IPS DF 6.9 (cell line): ENCODE measurements around the gene B4GALT6.

ENCODE experiments used
- DNase-seq: peaks from one replicate; pipeline ENCODE4 v3.0.0-alpha.2; 2013; ENCODE audit warnings: low read depth, low spot score
- H3K27ac ChIP-seq: one replicate; pipeline ENCODE4 v1.5.1; 2013; ENCODE audit warnings: low read length, control low read depth
- H3K27me3 ChIP-seq: 2 replicates; pipeline ENCODE4 v1.6.1; 2013; ENCODE audit warnings: mild to moderate bottlenecking, low read length; ENCODE audit not compliant: control insufficient read depth, insufficient read depth
- H3K36me3 ChIP-seq: 2 replicates; pipeline ENCODE4 v1.6.1; 2013; ENCODE audit warnings: low read length; ENCODE audit not compliant: control insufficient read depth, insufficient read depth
- H3K4me1 ChIP-seq: 2 replicates; pipeline ENCODE4 v1.6.1; 2013; ENCODE audit warnings: low read length; ENCODE audit not compliant: control insufficient read depth, insufficient read depth
- H3K4me3 ChIP-seq: 2 replicates; pipeline ENCODE4 v1.5.1; 2013; ENCODE audit warnings: mild to moderate bottlenecking, low read length
- H3K9me3 ChIP-seq: 2 replicates; pipeline ENCODE4 v1.6.1; 2013; ENCODE audit warnings: low read length, inconsistent platforms; ENCODE audit not compliant: control insufficient read depth, insufficient read depth
- WGBS: extraction: QIAGEN DNeasy Blood & Tissue Kit; methylation state at CpG from one replicate; pipeline ENCODE4 v1.1.7; 2013; ENCODE audit warnings: mixed read lengths, missing lambda C conversion rate; ENCODE audit not compliant: insufficient read length, insufficient coverage; 5-methylcytosine and 5-hydroxymethylcytosine counted together

B4GALT6 gene

DNA sequence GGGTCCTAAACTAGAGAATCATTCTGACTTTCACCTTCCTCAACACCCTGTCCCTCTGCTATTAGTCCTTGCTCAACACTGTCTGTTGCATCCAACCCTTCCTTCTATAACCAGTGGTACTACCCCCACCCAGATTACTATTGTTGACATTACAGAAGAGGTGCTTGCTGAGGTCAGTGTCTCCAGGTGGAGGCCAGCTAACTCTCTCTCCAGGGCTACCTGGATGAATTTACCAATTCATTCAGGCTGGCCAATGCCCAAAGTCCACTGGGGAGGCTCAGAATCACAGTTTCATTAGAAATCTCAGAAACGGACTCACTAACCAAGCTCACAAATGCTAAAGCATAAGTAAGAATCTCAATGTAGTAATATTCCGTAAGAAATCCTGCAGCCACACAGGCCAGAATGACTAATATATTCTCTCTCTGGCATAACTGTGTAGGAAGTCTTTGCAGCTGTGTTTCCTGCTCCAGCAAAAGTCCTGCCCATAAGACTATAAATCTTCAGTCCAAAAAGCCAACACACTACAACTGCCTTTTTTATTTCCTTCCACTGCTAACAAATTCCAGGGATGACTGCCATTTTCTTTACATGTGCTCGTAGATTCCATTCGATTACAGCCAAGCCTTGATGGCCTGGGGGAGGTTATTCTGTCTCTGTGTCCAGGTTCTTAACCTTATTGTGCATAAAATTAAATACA lies 102.7 kb downstream of the B4GALT6 start:
- no peaks in the 10 kb centered on the region for H3K27me3 ChIP-seq
- DNase-seq, result no peak

DNA sequence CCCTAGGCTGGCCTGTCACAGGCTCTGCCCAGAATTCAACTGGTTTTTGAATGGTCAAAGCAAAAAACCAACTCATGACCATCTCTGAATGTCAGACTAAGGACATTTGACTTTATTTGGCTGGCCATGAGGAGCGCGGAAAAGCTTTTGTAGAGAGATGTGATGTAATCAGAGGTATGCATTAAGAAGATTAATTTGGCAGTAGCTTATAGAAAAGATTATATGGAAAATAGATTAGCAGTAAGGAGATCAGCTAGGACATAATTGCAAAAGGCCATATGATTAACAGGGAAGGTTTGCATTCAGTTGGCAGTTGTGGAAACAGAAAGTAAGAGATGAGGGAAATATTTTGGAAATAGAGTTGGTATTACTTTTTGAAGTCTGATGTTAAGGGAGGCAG lies 105.0 kb downstream of the B4GALT6 start:
- H3K27me3 ChIP-seq, result no peaks in the 10 kb centered on the region
- no CpG with 5 or more reads among the region's 2 CpGs for WGBS
- DNase-seq, result no peak

More for the DNA sequence above, 102.7 kb downstream of the B4GALT6 start:
- Histone ChIP-seq H3K4me1 (no peaks in the 10 kb centered on the region), H3K36me3 (no peaks in the 10 kb centered on the region), H3K4me3 (no peak overlapping the region), H3K9me3 (no peaks in the 10 kb centered on the region), H3K27ac (no peak overlapping the region)
- WGBS, result no CpG with 5 or more reads among the region's 4 CpGs

DNA sequence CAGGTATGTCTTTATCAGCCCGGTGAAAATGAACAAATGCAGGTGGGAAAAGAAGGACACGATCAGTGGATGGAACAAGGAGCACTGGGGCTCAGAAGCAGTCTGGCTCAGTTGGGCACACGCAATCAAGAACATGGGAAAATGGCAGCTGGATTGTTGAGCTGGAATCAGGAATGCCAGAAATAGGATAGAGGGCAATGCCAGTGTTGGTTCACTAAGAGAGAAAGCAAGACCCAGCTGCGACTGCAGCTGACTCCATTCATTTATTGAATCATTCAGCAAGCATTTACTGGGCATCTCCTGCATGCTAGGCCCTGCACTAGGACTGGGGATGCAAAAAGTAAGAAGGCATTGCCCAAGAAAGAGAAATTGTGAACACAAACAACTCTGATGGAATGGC lies 106.3 kb downstream of the B4GALT6 start:
- Histone ChIP-seq H3K27me3 (no peaks in the 10 kb centered on the region), H3K36me3 (no peaks in the 10 kb centered on the region), H3K9me3 (no peaks in the 10 kb centered on the region), H3K4me1 (no peaks in the 10 kb centered on the region), H3K4me3 (no peak overlapping the region), H3K27ac (no peak overlapping the region)
- no peak for DNase-seq
- WGBS, result no CpG with 5 or more reads among the region's 4 CpGs

More for the DNA sequence above, 105.0 kb downstream of the B4GALT6 start:
- no peaks in the 10 kb centered on the region for H3K4me1 ChIP-seq
- H3K9me3 ChIP-seq, result no peaks in the 10 kb centered on the region
- H3K4me3 ChIP-seq, result no peak overlapping the region
- no peaks in the 10 kb centered on the region for H3K36me3 ChIP-seq
- no peak overlapping the region for H3K27ac ChIP-seq

DNA sequence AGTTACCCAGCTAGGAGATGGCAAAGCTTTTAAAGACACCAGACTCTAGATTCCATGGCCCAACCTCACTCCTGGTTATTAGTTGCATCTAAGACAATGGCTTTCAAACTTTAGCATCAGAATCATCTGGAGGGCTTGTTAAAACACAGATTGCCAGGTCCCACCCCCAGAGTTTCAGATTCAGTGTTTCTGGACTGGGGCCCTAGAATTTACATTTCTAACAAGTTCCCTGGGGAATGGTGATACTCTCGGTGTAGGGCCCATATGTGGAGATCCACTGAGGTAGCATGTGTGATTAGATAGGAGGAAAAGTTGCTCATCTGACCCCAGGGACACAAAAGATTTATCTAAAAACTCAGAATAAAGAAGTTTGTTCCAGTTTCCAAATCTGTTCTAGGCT lies 107.2 kb downstream of the B4GALT6 start:
- Histone ChIP-seq H3K9me3 (no peaks in the 10 kb centered on the region), H3K4me1 (no peaks in the 10 kb centered on the region), H3K4me3 (no peak overlapping the region), H3K27me3 (no peaks in the 10 kb centered on the region), H3K27ac (no peak overlapping the region), H3K36me3 (no peaks in the 10 kb centered on the region)
- no CpG with 5 or more reads among the region's 1 CpG for WGBS
- no peak for DNase-seq

DNA sequence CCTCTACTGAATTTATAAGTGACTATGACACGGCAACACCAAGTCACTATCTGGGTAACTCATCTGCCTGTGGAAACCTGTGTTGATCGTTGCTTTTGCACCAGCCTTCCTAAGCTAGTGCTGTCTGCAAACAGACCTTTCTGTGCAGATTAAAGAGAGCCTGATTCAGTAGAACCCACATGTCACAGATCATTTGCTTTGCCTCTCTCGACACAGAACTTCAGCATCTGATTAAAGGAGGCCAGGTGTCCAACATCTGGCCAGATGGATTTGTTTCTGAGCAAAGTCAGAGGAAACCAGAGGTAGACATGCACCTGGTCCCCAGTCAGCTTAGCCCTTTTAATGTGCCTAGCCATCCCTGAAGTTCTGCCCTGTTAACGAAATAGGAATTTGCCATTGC lies 107.7 kb downstream of the B4GALT6 start:
- Histone ChIP-seq H3K4me3 (no peak overlapping the region), H3K4me1 (no peaks in the 10 kb centered on the region), H3K27me3 (no peaks in the 10 kb centered on the region), H3K36me3 (no peaks in the 10 kb centered on the region), H3K9me3 (no peaks in the 10 kb centered on the region), H3K27ac (no peak overlapping the region)
- no peak for DNase-seq
- no CpG with 5 or more reads among the region's 4 CpGs for WGBS

DNA sequence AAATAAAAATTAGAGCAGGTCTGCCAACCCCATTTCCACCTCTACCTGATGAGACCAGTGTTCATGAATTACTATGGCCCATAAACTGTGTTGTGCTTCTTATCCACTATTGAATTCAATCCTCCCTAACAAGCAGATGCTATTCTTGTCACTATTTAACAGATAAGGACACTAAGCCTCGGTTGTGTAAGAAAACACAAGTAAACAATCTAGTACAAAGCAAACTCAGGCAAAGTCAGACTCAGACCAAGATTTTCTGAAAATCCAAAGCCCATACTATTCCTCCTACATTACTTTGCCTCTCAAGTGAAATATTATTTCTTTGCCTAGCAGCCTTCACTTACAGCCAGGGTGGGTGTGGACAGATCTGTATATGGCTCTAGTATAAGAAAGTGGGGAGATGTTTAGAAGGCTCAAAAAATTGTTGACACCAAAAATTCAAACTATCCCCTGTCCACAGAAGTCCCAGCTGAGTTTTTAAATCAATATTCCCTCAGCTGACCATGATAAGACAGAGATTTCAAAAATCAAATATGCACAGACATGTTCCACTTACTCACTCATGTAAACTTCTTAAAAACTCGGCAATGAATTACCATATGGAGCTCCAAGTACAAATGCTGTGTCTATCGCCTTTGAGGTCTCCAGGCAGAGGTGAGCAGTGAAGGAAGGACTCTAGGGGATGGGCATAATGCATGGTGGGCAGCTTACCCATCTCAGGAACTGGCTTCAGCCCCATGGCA lies 108.7 kb downstream of the B4GALT6 start:
- no peaks in the 10 kb centered on the region for H3K4me1 ChIP-seq
- WGBS, result no CpG with 5 or more reads among the region's 3 CpGs

DNA sequence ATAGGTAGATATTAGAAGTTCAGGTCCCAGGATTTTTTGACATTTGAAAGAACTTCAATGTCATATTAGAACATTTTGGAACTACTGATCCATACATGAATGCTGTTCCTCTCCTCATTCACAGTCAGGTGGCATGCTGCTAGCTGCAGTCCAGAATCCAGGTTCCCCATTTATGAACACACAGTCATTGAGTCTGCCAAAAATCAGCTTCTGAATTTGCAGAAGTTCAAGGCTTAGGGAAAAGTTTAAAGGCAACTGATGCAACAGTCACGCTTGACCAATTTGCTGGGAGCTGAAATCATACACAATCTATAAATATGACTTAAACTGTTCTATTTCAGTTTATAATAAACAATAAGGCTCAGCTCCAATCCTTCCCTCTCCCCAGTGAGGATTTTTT lies 110.0 kb downstream of the B4GALT6 start:
- H3K36me3 ChIP-seq, result no peaks in the 10 kb centered on the region
- H3K9me3 ChIP-seq, result no peaks in the 10 kb centered on the region
- no peak for DNase-seq
- H3K27ac ChIP-seq, result no peak overlapping the region
- H3K27me3 ChIP-seq, result no peaks in the 10 kb centered on the region
- H3K4me1 ChIP-seq, result no peaks in the 10 kb centered on the region
- no CpG with 5 or more reads among the region's 1 CpG for WGBS
- H3K4me3 ChIP-seq, result no peak overlapping the region

More for the DNA sequence above, 108.7 kb downstream of the B4GALT6 start:
- DNase-seq, result no peak
- Histone ChIP-seq H3K27ac (no peak overlapping the region), H3K27me3 (no peaks in the 10 kb centered on the region), H3K36me3 (no peaks in the 10 kb centered on the region), H3K4me3 (no peak overlapping the region), H3K9me3 (no peaks in the 10 kb centered on the region)
